Ascending aorta (tissue), 2 donors: ENCODE results near the gene FLNB. TPM values are rescaled to one million over a fixed set of nuclear protein-coding genes. Genes with fewer than 3 reads are reported as not detected.

ENCODE experiments used
- DNase-seq, 2 donors: peaks; one replicate each; pipeline ENCODE4 v3.0.0-alpha.2; 2019; ENCODE audit warnings: low spot score in 2 of 2
- H3K27ac ChIP-seq, 2 donors: fragments of 200-600 bp; sonication (generic); one replicate each; pipeline ENCODE4 v1.5.1; 2016 to 2017; ENCODE audit warnings: mild to moderate bottlenecking in 1 of 2
- H3K27me3 ChIP-seq: fragments of 200-600 bp; sonication (generic); one replicate; pipeline ENCODE4 v1.5.1; 2017
- H3K36me3 ChIP-seq, 2 donors: fragments of 200-600 bp; sonication (generic); one replicate each; pipeline ENCODE4 v1.5.1; 2016
- H3K4me1 ChIP-seq, 2 donors: fragments of 200-600 bp; sonication (generic); one replicate each; pipeline ENCODE4 v1.5.1; 2016 to 2017; ENCODE audit warnings: mild to moderate bottlenecking in 1 of 2
- H3K4me3 ChIP-seq, 2 donors: fragments of 200-600 bp; sonication (generic); one replicate each; pipeline ENCODE4 v1.5.1; 2016 to 2017; ENCODE audit warnings: mild to moderate bottlenecking in 1 of 2
- H3K9me3 ChIP-seq, 2 donors: fragments of 200-600 bp; sonication (generic); one replicate each; pipeline ENCODE4 v1.5.1; 2016
- intact Hi-C: fragments of 100-400 bp; cut with DNase I; formaldehyde crosslinking; loops from one replicate; pipeline ENCODE4 v1.15.1; 2023
- total RNA-seq: library from RNA; depleted of rRNA; stranded (reverse); fragments of >200 nt; gene quantifications from one replicate; pipeline ENCODE4 v1.1.0, GENCODE V29; 2016
- TF ChIP-seq, protein P1 (sequence below), 3 experiments: fragments of 200-600 bp in 2 of 3; fragments of 450-650 bp in 1 of 3; sonication (generic) in 2 of 3; IDR thresholded peaks; one replicate each; pipeline ENCODE4 v1.5.1; 2016 to 2019; ENCODE audit warnings: antibody characterized with exemption in 3 of 3, mild to moderate bottlenecking in 1 of 3, moderate library complexity in 1 of 3

Gene FLNB
- total RNA-seq, 1 donor from 2014 or later: 144 TPM

DNA sequence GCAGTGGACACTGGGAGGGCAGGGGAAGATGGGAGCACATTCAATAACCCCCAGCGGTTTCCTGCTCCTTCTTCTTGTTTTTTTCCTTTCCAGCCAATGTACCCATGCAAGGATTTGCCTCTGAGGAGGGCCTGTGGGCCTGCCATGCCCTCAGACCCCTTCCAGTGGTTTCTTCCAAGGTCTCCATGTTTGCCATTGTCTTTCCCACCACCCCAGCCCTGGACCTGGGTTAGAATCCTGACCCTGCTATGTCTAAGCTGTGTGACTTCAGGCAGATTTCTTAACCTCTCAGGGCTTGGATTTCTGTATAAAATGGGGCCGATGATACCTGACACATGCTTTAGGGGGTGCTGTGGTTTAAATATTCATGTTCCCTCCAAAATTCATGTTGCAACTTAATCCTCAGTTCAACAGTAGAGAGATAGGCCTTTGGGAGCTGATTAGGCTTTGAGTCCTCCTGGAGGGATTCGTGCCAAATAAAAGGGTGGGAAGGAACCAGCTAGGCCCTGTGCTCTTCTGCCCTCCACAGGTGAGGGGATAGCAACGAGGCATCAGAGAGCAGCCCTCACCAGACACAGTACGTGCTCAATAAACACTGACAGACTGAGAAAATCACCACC is 46.3 kb upstream of the FLNB start:
- intact Hi-C loops: no loop called here
- Histone ChIP-seq H3K27me3 (no peaks in the 10 kb centered on the region), H3K4me3 (no peak overlapping the region), H3K27ac (no peak overlapping the region), H3K9me3 (no peaks in the 10 kb centered on the region), H3K4me1 (peaks cover 0 to 4% of the 10 kb centered on the region in 2 donors), H3K36me3 (no peaks in the 10 kb centered on the region)
- DNase-seq: no peak
- TF ChIP-seq, protein P1, sequence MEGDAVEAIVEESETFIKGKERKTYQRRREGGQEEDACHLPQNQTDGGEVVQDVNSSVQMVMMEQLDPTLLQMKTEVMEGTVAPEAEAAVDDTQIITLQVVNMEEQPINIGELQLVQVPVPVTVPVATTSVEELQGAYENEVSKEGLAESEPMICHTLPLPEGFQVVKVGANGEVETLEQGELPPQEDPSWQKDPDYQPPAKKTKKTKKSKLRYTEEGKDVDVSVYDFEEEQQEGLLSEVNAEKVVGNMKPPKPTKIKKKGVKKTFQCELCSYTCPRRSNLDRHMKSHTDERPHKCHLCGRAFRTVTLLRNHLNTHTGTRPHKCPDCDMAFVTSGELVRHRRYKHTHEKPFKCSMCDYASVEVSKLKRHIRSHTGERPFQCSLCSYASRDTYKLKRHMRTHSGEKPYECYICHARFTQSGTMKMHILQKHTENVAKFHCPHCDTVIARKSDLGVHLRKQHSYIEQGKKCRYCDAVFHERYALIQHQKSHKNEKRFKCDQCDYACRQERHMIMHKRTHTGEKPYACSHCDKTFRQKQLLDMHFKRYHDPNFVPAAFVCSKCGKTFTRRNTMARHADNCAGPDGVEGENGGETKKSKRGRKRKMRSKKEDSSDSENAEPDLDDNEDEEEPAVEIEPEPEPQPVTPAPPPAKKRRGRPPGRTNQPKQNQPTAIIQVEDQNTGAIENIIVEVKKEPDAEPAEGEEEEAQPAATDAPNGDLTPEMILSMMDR (IDR thresholded peaks at IDR 0.05): peak in 2 of 3 experiments; percentile 10 to 24

DNA sequence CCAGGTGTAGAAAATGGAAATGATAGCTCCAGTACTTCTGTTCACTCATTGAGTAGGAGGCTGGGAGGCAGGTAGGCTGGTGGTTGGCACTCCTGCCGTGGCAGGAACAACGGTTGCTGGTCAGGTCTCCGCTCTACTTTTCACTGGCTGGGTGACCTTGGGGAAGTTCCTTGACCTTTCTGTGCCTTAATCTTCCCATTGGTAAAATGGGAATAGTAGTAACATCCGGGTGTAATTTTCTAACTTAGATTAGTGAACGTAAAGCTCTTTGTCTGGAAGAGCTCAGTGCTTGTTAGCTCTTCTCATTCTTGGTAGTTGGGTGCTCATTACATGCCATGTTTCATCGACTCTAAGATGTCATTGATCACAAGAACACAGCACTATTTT is 45.8 kb upstream of the FLNB start:
- no peak for DNase-seq
- intact Hi-C loops: no loop called here
- Histone ChIP-seq H3K36me3 (no peaks in the 10 kb centered on the region), H3K27me3 (no peaks in the 10 kb centered on the region), H3K9me3 (no peaks in the 10 kb centered on the region), H3K27ac (no peak overlapping the region), H3K4me1 (peaks cover 0 to 4% of the 10 kb centered on the region in 2 donors), H3K4me3 (no peak overlapping the region)
- TF ChIP-seq, protein P1 (IDR thresholded peaks at IDR 0.05): no peak

GRCh38 chr3:57963811-57964346 is 44.3 kb upstream of the FLNB start:
- no peak for DNase-seq
- no peaks in the 10 kb centered on the region for H3K9me3 ChIP-seq
- peaks cover 0 to 4% of the 10 kb centered on the region in 2 donors for H3K4me1 ChIP-seq
- TF ChIP-seq, protein P1 (IDR thresholded peaks at IDR 0.05): no peak
- intact Hi-C loops: no loop called here
- H3K27ac ChIP-seq: no peak overlapping the region
- no peaks in the 10 kb centered on the region for H3K36me3 ChIP-seq
- H3K4me3 ChIP-seq: no peak overlapping the region
- H3K27me3 ChIP-seq: no peaks in the 10 kb centered on the region

GRCh38 chr3:57966829-57967228 is 41.4 kb upstream of the FLNB start:
- intact Hi-C loops: no loop called here
- no peaks in the 10 kb centered on the region for H3K27me3 ChIP-seq
- H3K4me1 ChIP-seq: no peaks in the 10 kb centered on the region
- TF ChIP-seq, protein P1 (IDR thresholded peaks at IDR 0.05): no peak
- H3K27ac ChIP-seq: no peak overlapping the region
- H3K36me3 ChIP-seq: no peaks in the 10 kb centered on the region
- DNase-seq: no peak
- no peak overlapping the region for H3K4me3 ChIP-seq
- no peaks in the 10 kb centered on the region for H3K9me3 ChIP-seq

- H3K27ac ChIP-seq: no peak overlapping the region
- TF ChIP-seq, protein P1 (IDR thresholded peaks at IDR 0.05): no peak
- H3K4me3 ChIP-seq: no peak overlapping the region
- no peaks in the 10 kb centered on the region for H3K4me1 ChIP-seq
- H3K9me3 ChIP-seq: no peaks in the 10 kb centered on the region
- H3K36me3 ChIP-seq: no peaks in the 10 kb centered on the region
- no peaks in the 10 kb centered on the region for H3K27me3 ChIP-seq
- intact Hi-C loops: no loop called here
- no peak for DNase-seq
Observed at GRCh38 chr3:57967590-57967989, 40.6 kb upstream of the FLNB start.
